GM21515 (cell line): ENCODE data around the gene VSTM2B.

Experiments used
- ATAC-seq: cut with Tn5 transposase; IDR thresholded peaks from one replicate; pipeline ENCODE4 v1.9.1; 2021; ENCODE audit not compliant: unreplicated experiment

VSTM2B gene

GRCh38 chr19:29587059-29587458 is 61.3 kb downstream of the VSTM2B start:
- no peak for ATAC-seq

- peak; percentile 83 for ATAC-seq
Measured at GRCh38 chr19:29587518-29587986, 61.8 kb downstream of the VSTM2B start.

- no peak for ATAC-seq
Measured at GRCh38 chr19:29588095-29588494, 62.3 kb downstream of the VSTM2B start.

- ATAC-seq: no peak
Measured at GRCh38 chr19:29590278-29590677, 64.5 kb downstream of the VSTM2B start.

GRCh38 chr19:29591670-29592069 is 65.9 kb downstream of the VSTM2B start:
- no peak for ATAC-seq

GRCh38 chr19:29593869-29594268 is 68.1 kb downstream of the VSTM2B start:
- no peak for ATAC-seq

- ATAC-seq: no peak
Measured at GRCh38 chr19:29596080-29596727, 70.4 kb downstream of the VSTM2B start.

GRCh38 chr19:29596885-29597525 is 71.2 kb downstream of the VSTM2B start:
- ATAC-seq: no peak

- no peak for ATAC-seq
Measured at GRCh38 chr19:29598036-29598435, 72.2 kb downstream of the VSTM2B start.

GRCh38 chr19:29598496-29598895 is 72.7 kb downstream of the VSTM2B start:
- ATAC-seq: no peak

GRCh38 chr19:29603308-29603707 is 77.5 kb downstream of the VSTM2B start:
- ATAC-seq: no peak

GRCh38 chr19:29605653-29606419 is 80.0 kb downstream of the VSTM2B start, which contains the start of gene POP4:
TSS of gene POP4 (plus strand) at chr19:29606283. CDS start at chr19:29606319, 36 bp downstream.
- peak; percentile 73 for ATAC-seq

- no peak for ATAC-seq
Measured at GRCh38 chr19:29606420-29606747, 80.6 kb downstream of the VSTM2B start.

GRCh38 chr19:29609636-29610035 is 83.8 kb downstream of the VSTM2B start:
- ATAC-seq: no peak

- no peak for ATAC-seq
Measured at GRCh38 chr19:29610213-29610573, 84.4 kb downstream of the VSTM2B start.

GRCh38 chr19:29610574-29611271 is 84.9 kb downstream of the VSTM2B start:
- peak; percentile 52 for ATAC-seq

- no peak for ATAC-seq
Measured at GRCh38 chr19:29612121-29612520, 86.3 kb downstream of the VSTM2B start.

GRCh38 chr19:29612801-29613595 is 87.2 kb downstream of the VSTM2B start:
- ATAC-seq: no peak

GRCh38 chr19:29614046-29614445 is 88.3 kb downstream of the VSTM2B start:
- ATAC-seq: no peak
